Hepatocyte (in vitro differentiated cells): ENCODE results near the gene CHST8. TPM values are rescaled to one million over a fixed set of nuclear protein-coding genes. Genes with fewer than 3 reads are reported as not detected.

Experiments
- DNase-seq: peaks from one replicate; pipeline ENCODE4 v3.0.0-alpha.2; 2016; ENCODE audit warnings: low spot score
- H2AFZ ChIP-seq: fragments of 200-600 bp; sonication (generic); 2 replicates; pipeline ENCODE4 v1.6.0; 2016; ENCODE audit warnings: antibody characterized with exemption, mild to moderate bottlenecking
- H3K27ac ChIP-seq: fragments of 200-600 bp; sonication (generic); 2 replicates; pipeline ENCODE4 v1.5.1; 2016; ENCODE audit warnings: mild to moderate bottlenecking
- H3K27me3 ChIP-seq: fragments of 200-600 bp; sonication (generic); 2 replicates; pipeline ENCODE4 v1.6.1; 2016
- H3K36me3 ChIP-seq: fragments of 200-600 bp; sonication (generic); replicated peaks from 2 replicates; pipeline ENCODE4 v1.5.1; 2016; ENCODE audit warnings: low read depth; ENCODE audit not compliant: insufficient read depth
- H3K4me1 ChIP-seq: fragments of 200-600 bp; sonication (generic); 2 replicates; pipeline ENCODE4 v1.5.1; 2016; ENCODE audit warnings: mild to moderate bottlenecking, moderate library complexity; ENCODE audit not compliant: insufficient read depth
- H3K4me2 ChIP-seq: fragments of 200-600 bp; sonication (generic); 2 replicates; pipeline ENCODE4 v1.6.0; 2016
- H3K4me3 ChIP-seq: fragments of 200-600 bp; sonication (generic); 2 replicates; pipeline ENCODE4 v1.5.1; 2016; ENCODE audit warnings: mild to moderate bottlenecking
- H3K79me2 ChIP-seq: fragments of 200-600 bp; sonication (generic); 2 replicates; pipeline ENCODE4 v1.6.0; 2017; ENCODE audit warnings: mild to moderate bottlenecking
- H3K9me2 ChIP-seq: fragments of 200-600 bp; sonication (generic); replicated peaks from 2 replicates; pipeline ENCODE4 v1.6.0; 2017; ENCODE audit warnings: mild to moderate bottlenecking; ENCODE audit not compliant: insufficient read depth
- H3K9me3 ChIP-seq: fragments of 200-600 bp; sonication (generic); 2 replicates; pipeline ENCODE4 v1.5.1; 2016; ENCODE audit warnings: low read depth, mild to moderate bottlenecking
- H4K20me1 ChIP-seq: fragments of 200-600 bp; sonication (generic); 2 replicates; pipeline ENCODE4 v1.6.0; 2016; ENCODE audit warnings: mild to moderate bottlenecking; ENCODE audit not compliant: insufficient read depth, poor library complexity, severe bottlenecking
- CTCF ChIP-seq: fragments of 200-600 bp; sonication (generic); IDR thresholded peaks from 2 replicates; pipeline ENCODE4 v1.5.1; 2016; ENCODE audit warnings: antibody characterized with exemption, mild to moderate bottlenecking; ENCODE audit not compliant: poor library complexity
- EZH2 ChIP-seq: fragments of 200-600 bp; sonication (generic); IDR thresholded peaks from 2 replicates; pipeline ENCODE4 v1.6.1; 2016; ENCODE audit warnings: antibody characterized with exemption, mild to moderate bottlenecking, borderline replicate concordance
- EZH2phosphoT487 ChIP-seq: fragments of 200-600 bp; sonication (generic); IDR thresholded peaks from one replicate; pipeline ENCODE4 v1.6.1; 2018; ENCODE audit warnings: antibody characterized with exemption, mild to moderate bottlenecking, low read depth, moderate library complexity; ENCODE audit not compliant: unreplicated experiment, severe bottlenecking
- WGBS: methylation state at CpG from one replicate; pipeline ENCODE4 v1.1.6; 2016; ENCODE audit warnings: low lambda C conversion rate; ENCODE audit errors: missing lambda C conversion rate; 5-methylcytosine and 5-hydroxymethylcytosine counted together
- polyA plus RNA-seq: library from polyadenylated mRNA; unstranded; fragments of >200 nt; fragmentation: Nextera tagmentation; extraction: Ambion mirVana; gene quantifications from 2 replicates; pipeline ENCODE4 v1.2.1, GENCODE V29; 2016
- total RNA-seq: library from RNA; depleted of rRNA; stranded (reverse); fragments of >200 nt; gene quantifications from 2 replicates; pipeline ENCODE4 v1.2.3, GENCODE V29; 2014

Gene CHST8
- total and polyA plus RNA-seq, 2 experiments from 2014 or later, result 0.07 to 0.89 TPM

- TF ChIP-seq CTCF, result no peak
- TF ChIP-seq EZH2phosphoT487, result no peak
- no peak for TF ChIP-seq EZH2
- Histone ChIP-seq H3K27ac (no peak overlapping the region), H3K4me1 (no peaks in the 10 kb centered on the region), H3K4me3 (no peak overlapping the region), H2AFZ (no peak overlapping the region), H3K4me2 (no peak overlapping the region), H3K36me3 (no peaks in the 10 kb centered on the region), H3K27me3 (peaks cover 22% of the 10 kb centered on the region), H3K79me2 (no peaks in the 10 kb centered on the region), H3K9me3 (no peaks in the 10 kb centered on the region), H4K20me1 (no peaks in the 10 kb centered on the region), H3K9me2 (no peaks in the 10 kb centered on the region)
- no peak for DNase-seq
- 85% methylated on average over 12 of the region's 14 CpGs for WGBS
Observed at GRCh38 chr19:33634361-33635091, 12.8 kb downstream of the CHST8 start.

GRCh38 chr19:33638167-33639034, 16.6 kb downstream of the CHST8 start:
- Histone ChIP-seq H3K27ac (no peak overlapping the region), H3K27me3 (peaks cover 20% of the 10 kb centered on the region), H3K4me3 (no peak overlapping the region), H4K20me1 (no peaks in the 10 kb centered on the region), H3K9me3 (no peaks in the 10 kb centered on the region), H3K4me1 (no peaks in the 10 kb centered on the region), H3K79me2 (no peaks in the 10 kb centered on the region), H3K9me2 (no peaks in the 10 kb centered on the region), H3K4me2 (no peak overlapping the region), H2AFZ (no peak overlapping the region), H3K36me3 (no peaks in the 10 kb centered on the region)
- DNase-seq, result no peak
- WGBS, result 35% methylated on average over 15 of the region's 15 CpGs
- TF ChIP-seq EZH2phosphoT487 (no peak), CTCF (no peak), EZH2 (no peak)

- H3K36me3 ChIP-seq, result no peaks in the 10 kb centered on the region
- no peaks in the 10 kb centered on the region for H4K20me1 ChIP-seq
- peaks cover 20% of the 10 kb centered on the region for H3K27me3 ChIP-seq
- TF ChIP-seq EZH2 (no peak), CTCF (no peak), EZH2phosphoT487 (no peak)
- no peaks in the 10 kb centered on the region for H3K4me1 ChIP-seq
- H2AFZ ChIP-seq, result no peak overlapping the region
- no peak for DNase-seq
- H3K9me3 ChIP-seq, result no peaks in the 10 kb centered on the region
- H3K4me2 ChIP-seq, result no peak overlapping the region
- H3K27ac ChIP-seq, result no peak overlapping the region
- no peaks in the 10 kb centered on the region for H3K79me2 ChIP-seq
- no peaks in the 10 kb centered on the region for H3K9me2 ChIP-seq
- WGBS, result 59% methylated on average over 14 of the region's 14 CpGs
- no peak overlapping the region for H3K4me3 ChIP-seq
Observed at GRCh38 chr19:33639035-33639681, 17.4 kb downstream of the CHST8 start.
